Type B pancreatic cell (in vitro differentiated cells): ENCODE results near the gene ARG1. TPM values are rescaled to one million over a fixed set of nuclear protein-coding genes. Genes with fewer than 3 reads are reported as not detected.

Source experiments
- DNase-seq: peaks from one replicate; pipeline ENCODE4 v3.0.0; 2021; ENCODE audit warnings: mixed read lengths; ENCODE audit not compliant: unreplicated experiment; ENCODE audit errors: extremely low spot score
- H3K27ac Mint-ChIP-seq: 2 replicates; pipeline ENCODE4 v1.8.0; 2021; ENCODE audit warnings: mild to moderate bottlenecking, mixed read lengths
- H3K27me3 Mint-ChIP-seq: 2 replicates; pipeline ENCODE4 v1.8.0; 2021; ENCODE audit warnings: mixed read lengths
- H3K36me3 Mint-ChIP-seq: 2 replicates; pipeline ENCODE4 v1.8.0; 2021; ENCODE audit warnings: mixed read lengths
- H3K4me1 Mint-ChIP-seq: one replicate; pipeline ENCODE4 v1.8.0; 2021; ENCODE audit warnings: mixed read lengths; ENCODE audit not compliant: unreplicated experiment
- H3K4me3 Mint-ChIP-seq: 2 replicates; pipeline ENCODE4 v1.8.0; 2021; ENCODE audit warnings: mild to moderate bottlenecking, mixed read lengths
- H3K9me3 Mint-ChIP-seq: 2 replicates; pipeline ENCODE4 v1.8.0; 2021; ENCODE audit warnings: mixed read lengths
- total RNA-seq: library from RNA; stranded (reverse); gene quantifications from 2 replicates; pipeline ENCODE4 v1.2.1, GENCODE V29; 2021; ENCODE audit warnings: low replicate concordance
- TF ChIP-seq, protein P1 (sequence below): fragments of 200-600 bp; sonication (generic); conservative IDR thresholded peaks from 2 replicates; pipeline ENCODE4 v1.5.0; 2021; ENCODE audit warnings: antibody characterized with exemption, mild to moderate bottlenecking

ARG1 gene
- total RNA-seq, 1 donor from 2014 or later = not detected

DNA sequence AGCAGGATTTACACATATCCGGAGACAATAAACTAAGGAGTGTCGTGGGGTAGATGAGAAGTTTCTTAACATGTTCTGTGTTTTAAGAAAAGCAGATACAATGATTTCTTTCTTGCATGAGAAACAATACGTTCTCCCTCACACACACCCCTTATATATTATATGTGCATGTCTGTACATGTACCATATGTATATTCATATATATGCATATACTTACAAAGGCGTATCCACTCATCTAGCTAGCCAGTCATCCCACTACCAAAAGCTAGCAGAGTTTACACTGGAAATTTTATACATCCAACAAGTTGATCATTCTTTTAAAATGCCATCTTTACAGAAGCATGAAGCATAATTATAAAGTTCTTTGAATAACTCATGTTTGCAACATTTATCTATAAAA is 14.9 kb downstream of the ARG1 start:
- H3K9me3 Mint-ChIP-seq = no peaks in the 10 kb centered on the region
- peaks cover 30% of the 10 kb centered on the region for H3K36me3 Mint-ChIP-seq
- DNase-seq = no peak
- TF ChIP-seq, protein P1, sequence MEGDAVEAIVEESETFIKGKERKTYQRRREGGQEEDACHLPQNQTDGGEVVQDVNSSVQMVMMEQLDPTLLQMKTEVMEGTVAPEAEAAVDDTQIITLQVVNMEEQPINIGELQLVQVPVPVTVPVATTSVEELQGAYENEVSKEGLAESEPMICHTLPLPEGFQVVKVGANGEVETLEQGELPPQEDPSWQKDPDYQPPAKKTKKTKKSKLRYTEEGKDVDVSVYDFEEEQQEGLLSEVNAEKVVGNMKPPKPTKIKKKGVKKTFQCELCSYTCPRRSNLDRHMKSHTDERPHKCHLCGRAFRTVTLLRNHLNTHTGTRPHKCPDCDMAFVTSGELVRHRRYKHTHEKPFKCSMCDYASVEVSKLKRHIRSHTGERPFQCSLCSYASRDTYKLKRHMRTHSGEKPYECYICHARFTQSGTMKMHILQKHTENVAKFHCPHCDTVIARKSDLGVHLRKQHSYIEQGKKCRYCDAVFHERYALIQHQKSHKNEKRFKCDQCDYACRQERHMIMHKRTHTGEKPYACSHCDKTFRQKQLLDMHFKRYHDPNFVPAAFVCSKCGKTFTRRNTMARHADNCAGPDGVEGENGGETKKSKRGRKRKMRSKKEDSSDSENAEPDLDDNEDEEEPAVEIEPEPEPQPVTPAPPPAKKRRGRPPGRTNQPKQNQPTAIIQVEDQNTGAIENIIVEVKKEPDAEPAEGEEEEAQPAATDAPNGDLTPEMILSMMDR = no peak
- no peak overlapping the region for H3K4me3 Mint-ChIP-seq
- no peaks in the 10 kb centered on the region for H3K4me1 Mint-ChIP-seq
- no peaks in the 10 kb centered on the region for H3K27me3 Mint-ChIP-seq
- no peak overlapping the region for H3K27ac Mint-ChIP-seq

DNA sequence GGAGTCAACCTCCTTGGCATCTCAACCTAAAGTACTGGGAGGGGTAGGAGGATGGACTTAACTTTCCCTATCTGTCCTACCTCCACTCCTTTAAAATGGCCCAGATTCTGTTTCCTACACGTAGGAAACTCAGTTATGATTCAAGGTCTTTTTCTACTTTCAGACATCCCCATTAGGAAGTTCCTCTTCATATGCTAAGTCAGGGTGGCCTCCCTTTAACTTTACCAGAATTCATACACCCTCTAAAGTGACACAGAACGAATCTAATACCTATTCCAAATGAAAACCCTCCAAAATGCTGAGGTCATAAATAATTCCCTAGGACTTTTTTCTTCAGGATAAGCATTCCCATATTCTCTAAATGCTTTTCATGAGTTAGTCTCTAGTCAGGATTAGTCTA is 15.6 kb downstream of the ARG1 start:
- no peaks in the 10 kb centered on the region for H3K4me1 Mint-ChIP-seq
- H3K4me3 Mint-ChIP-seq = no peak overlapping the region
- peaks cover 32% of the 10 kb centered on the region for H3K36me3 Mint-ChIP-seq
- TF ChIP-seq, protein P1 = no peak
- H3K9me3 Mint-ChIP-seq = no peaks in the 10 kb centered on the region
- DNase-seq = no peak
- H3K27me3 Mint-ChIP-seq = no peaks in the 10 kb centered on the region
- H3K27ac Mint-ChIP-seq = no peak overlapping the region

DNA sequence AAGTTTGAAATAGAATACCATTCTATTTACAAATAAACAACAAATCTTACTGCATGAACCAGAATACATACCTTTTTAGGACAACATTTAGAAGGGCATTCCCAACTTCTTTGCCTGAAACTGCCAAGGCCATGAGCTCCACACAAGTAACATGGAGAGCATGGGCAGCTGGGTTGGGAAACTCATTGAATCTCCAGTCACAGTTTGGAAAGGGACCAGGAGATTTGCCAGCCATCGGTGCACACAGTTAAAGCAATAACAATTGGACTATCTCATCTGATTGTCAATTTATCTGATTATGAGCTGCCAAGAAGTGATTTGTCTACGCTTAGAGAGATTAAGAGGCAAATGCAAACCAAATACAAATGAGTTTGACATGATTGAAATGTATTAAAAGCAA is 19.9 kb downstream of the ARG1 start:
- Mint-ChIP-seq H3K4me1 (no peaks in the 10 kb centered on the region), H3K9me3 (no peaks in the 10 kb centered on the region), H3K27ac (no peak overlapping the region), H3K27me3 (no peaks in the 10 kb centered on the region), H3K36me3 (peaks cover 44% of the 10 kb centered on the region), H3K4me3 (no peak overlapping the region)
- no peak for DNase-seq
- TF ChIP-seq, protein P1 = no peak

DNA sequence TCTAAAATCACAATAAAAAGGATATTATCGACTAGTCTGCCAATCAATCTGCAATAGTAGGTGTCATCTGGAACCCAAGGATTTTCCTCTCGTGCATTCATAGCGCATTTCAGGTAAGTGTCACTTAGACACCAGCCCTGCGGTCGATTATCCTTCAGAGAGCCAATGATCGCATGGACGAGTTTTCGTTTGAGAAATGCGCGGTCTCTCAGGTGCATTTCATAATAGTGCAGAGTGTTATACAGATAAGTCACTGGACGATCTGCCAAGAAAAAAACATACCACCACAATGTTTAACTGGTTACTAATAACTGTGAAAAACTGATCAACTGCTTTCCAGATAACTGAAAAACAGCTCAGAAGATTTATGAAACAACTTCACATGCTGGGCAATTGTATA is 21.0 kb downstream of the ARG1 start:
- H3K27ac Mint-ChIP-seq = no peak overlapping the region
- H3K4me1 Mint-ChIP-seq = no peaks in the 10 kb centered on the region
- no peaks in the 10 kb centered on the region for H3K9me3 Mint-ChIP-seq
- no peak for DNase-seq
- TF ChIP-seq, protein P1 = no peak
- H3K4me3 Mint-ChIP-seq = no peak overlapping the region
- H3K36me3 Mint-ChIP-seq = peaks cover 42% of the 10 kb centered on the region
- H3K27me3 Mint-ChIP-seq = no peaks in the 10 kb centered on the region

DNA sequence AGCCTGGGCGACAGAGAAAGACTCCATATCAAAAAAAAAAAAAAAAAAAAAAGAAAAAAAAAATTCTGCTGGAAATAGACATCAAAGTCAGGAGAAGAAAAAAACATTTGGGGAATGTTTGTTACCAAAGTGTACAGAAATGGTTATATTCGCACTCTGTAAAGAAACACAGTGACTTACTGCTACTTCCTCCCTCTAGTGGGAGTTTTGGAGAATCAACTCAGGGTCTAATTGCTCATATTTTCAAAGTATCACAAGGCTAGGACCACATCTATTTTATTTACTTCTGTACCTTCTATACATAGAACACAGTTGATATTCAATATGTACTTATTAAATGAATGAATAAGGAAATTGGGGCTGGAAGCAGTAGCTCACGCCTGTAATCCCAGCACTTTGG is 24.4 kb downstream of the ARG1 start:
- H3K27ac Mint-ChIP-seq = no peak overlapping the region
- no peaks in the 10 kb centered on the region for H3K27me3 Mint-ChIP-seq
- no peaks in the 10 kb centered on the region for H3K4me1 Mint-ChIP-seq
- no peaks in the 10 kb centered on the region for H3K9me3 Mint-ChIP-seq
- no peak for DNase-seq
- TF ChIP-seq, protein P1 = peak; percentile 70
- H3K4me3 Mint-ChIP-seq = no peak overlapping the region
- H3K36me3 Mint-ChIP-seq = peaks cover 31% of the 10 kb centered on the region

DNA sequence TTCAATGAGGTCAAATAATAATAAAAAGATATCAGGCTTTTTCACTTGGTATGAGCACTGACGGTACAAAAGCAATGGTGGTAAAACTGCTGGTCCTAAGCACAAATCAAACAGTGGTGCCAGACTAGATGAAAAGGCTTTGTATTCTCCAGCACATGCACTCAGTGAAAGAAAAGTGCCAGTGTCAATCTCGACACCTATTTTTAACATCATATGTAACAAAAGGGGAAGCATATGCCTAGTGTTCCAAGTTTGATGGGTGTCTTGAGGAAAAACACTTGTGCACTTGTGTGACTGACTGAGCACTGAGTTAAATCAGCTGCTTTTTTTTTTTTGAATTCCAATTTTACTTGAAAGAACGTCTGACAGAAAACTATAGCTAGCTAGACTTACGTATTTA is 27.7 kb downstream of the ARG1 start:
- no peaks in the 10 kb centered on the region for H3K9me3 Mint-ChIP-seq
- peaks cover 14% of the 10 kb centered on the region for H3K36me3 Mint-ChIP-seq
- no peak for DNase-seq
- no peaks in the 10 kb centered on the region for H3K4me1 Mint-ChIP-seq
- no peak overlapping the region for H3K4me3 Mint-ChIP-seq
- no peaks in the 10 kb centered on the region for H3K27me3 Mint-ChIP-seq
- H3K27ac Mint-ChIP-seq = no peak overlapping the region
- TF ChIP-seq, protein P1 = no peak
